SK-N-SH (cell line): ENCODE data around the gene KSR2.

ENCODE experiments used
- EP300 ChIP-seq, 2 experiments: IDR thresholded peaks; 2 replicates each; pipeline versions ENCODE4 v1.4.0 to v1.6.1; 2012; ENCODE audit warnings: borderline replicate concordance in 1 of 2, low read depth in 1 of 2, low read length in 1 of 2
- EZH2phosphoT487 ChIP-seq: fragments of 200-600 bp; sonication (generic); IDR thresholded peaks from 2 replicates; pipeline ENCODE4 v1.6.1; 2017; ENCODE audit warnings: low read depth, mixed run types, mild to moderate bottlenecking, antibody characterized with exemption, moderate library complexity, borderline replicate concordance
- SIN3A ChIP-seq: IDR thresholded peaks from 2 replicates; pipeline ENCODE4 v1.6.1; 2012; ENCODE audit warnings: low read depth, mild to moderate bottlenecking, low read length, moderate library complexity, borderline replicate concordance
- SMC3 ChIP-seq: IDR thresholded peaks from 2 replicates; pipeline ENCODE4 v1.6.1; 2012; ENCODE audit warnings: low read depth, low read length, improper control_type of control experiment
- TF ChIP-seq, protein P1 (sequence below): IDR thresholded peaks from 2 replicates; pipeline ENCODE4 v1.4.0; 2012; ENCODE audit warnings: low read depth, borderline replicate concordance
- TF ChIP-seq, protein P2 (sequence below): fragments of 200-600 bp; sonication (generic); IDR thresholded peaks from 2 replicates; pipeline ENCODE4 v1.6.1; 2017; ENCODE audit warnings: antibody characterized with exemption, mild to moderate bottlenecking, moderate library complexity
- TF ChIP-seq, protein P3 (sequence below): IDR thresholded peaks from 2 replicates; pipeline ENCODE4 v1.6.1; 2012; ENCODE audit warnings: mild to moderate bottlenecking, low read depth, low read length, moderate library complexity

DNA sequence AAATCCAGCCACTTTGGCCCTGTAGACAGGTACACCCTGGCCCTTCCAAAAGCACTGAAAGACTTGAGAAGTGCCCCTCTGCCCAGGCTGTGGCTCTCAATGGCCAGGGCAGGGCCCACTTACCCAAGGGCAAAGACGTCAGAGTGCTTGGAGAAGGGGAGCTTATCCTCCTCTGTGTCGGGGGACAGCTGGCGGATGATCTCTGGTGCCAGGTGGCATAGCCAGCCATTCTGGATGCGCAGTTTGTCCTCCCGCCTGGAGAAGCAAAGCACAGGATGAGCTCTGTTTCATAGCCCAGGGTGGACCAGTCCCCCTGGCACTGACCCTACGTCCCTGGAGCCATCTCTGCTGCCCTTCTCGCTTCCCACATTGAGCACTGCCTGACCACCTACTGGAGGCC lies 492.4 kb downstream of the KSR2 start:
- TF ChIP-seq, protein P1, sequence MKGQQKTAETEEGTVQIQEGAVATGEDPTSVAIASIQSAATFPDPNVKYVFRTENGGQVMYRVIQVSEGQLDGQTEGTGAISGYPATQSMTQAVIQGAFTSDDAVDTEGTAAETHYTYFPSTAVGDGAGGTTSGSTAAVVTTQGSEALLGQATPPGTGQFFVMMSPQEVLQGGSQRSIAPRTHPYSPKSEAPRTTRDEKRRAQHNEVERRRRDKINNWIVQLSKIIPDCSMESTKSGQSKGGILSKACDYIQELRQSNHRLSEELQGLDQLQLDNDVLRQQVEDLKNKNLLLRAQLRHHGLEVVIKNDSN: no peak
- TF ChIP-seq, protein P2, sequence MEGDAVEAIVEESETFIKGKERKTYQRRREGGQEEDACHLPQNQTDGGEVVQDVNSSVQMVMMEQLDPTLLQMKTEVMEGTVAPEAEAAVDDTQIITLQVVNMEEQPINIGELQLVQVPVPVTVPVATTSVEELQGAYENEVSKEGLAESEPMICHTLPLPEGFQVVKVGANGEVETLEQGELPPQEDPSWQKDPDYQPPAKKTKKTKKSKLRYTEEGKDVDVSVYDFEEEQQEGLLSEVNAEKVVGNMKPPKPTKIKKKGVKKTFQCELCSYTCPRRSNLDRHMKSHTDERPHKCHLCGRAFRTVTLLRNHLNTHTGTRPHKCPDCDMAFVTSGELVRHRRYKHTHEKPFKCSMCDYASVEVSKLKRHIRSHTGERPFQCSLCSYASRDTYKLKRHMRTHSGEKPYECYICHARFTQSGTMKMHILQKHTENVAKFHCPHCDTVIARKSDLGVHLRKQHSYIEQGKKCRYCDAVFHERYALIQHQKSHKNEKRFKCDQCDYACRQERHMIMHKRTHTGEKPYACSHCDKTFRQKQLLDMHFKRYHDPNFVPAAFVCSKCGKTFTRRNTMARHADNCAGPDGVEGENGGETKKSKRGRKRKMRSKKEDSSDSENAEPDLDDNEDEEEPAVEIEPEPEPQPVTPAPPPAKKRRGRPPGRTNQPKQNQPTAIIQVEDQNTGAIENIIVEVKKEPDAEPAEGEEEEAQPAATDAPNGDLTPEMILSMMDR: no peak
- TF ChIP-seq EZH2phosphoT487 (no peak), SIN3A (no peak), EP300 (IDR thresholded peaks at IDR 0.05; ENCODE audit: borderline replicate concordance in 1 of 2, low read depth in 1 of 2, low read length in 1 of 2) (no peak), SMC3 (no peak)
- TF ChIP-seq, protein P3, sequence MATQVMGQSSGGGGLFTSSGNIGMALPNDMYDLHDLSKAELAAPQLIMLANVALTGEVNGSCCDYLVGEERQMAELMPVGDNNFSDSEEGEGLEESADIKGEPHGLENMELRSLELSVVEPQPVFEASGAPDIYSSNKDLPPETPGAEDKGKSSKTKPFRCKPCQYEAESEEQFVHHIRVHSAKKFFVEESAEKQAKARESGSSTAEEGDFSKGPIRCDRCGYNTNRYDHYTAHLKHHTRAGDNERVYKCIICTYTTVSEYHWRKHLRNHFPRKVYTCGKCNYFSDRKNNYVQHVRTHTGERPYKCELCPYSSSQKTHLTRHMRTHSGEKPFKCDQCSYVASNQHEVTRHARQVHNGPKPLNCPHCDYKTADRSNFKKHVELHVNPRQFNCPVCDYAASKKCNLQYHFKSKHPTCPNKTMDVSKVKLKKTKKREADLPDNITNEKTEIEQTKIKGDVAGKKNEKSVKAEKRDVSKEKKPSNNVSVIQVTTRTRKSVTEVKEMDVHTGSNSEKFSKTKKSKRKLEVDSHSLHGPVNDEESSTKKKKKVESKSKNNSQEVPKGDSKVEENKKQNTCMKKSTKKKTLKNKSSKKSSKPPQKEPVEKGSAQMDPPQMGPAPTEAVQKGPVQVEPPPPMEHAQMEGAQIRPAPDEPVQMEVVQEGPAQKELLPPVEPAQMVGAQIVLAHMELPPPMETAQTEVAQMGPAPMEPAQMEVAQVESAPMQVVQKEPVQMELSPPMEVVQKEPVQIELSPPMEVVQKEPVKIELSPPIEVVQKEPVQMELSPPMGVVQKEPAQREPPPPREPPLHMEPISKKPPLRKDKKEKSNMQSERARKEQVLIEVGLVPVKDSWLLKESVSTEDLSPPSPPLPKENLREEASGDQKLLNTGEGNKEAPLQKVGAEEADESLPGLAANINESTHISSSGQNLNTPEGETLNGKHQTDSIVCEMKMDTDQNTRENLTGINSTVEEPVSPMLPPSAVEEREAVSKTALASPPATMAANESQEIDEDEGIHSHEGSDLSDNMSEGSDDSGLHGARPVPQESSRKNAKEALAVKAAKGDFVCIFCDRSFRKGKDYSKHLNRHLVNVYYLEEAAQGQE: no peak
